Sigmoid colon (tissue), 4 donors: ENCODE results near the gene VANGL1.

ENCODE experiments used
- EP300 ChIP-seq, 4 donors: sonication (generic); formaldehyde crosslinking; IDR thresholded peaks; one replicate each; pipeline ENCODE4 v1.6.1; 2017; ENCODE audit warnings: antibody characterized with exemption in 4 of 4
- POLR2A ChIP-seq, 2 donors: fragments of 450-650 bp; IDR thresholded peaks; one replicate each; pipeline ENCODE4 v1.6.1; 2016; ENCODE audit warnings: antibody characterized with exemption in 2 of 2, mild to moderate bottlenecking in 2 of 2, moderate library complexity in 2 of 2
- POLR2AphosphoS5 ChIP-seq, 4 donors: sonication (generic); formaldehyde crosslinking; IDR thresholded peaks; one replicate each; pipeline ENCODE4 v1.6.1; 2017; ENCODE audit warnings: antibody characterized with exemption in 4 of 4
- TF ChIP-seq, protein P1 (sequence below), 4 experiments: fragments of 450-650 bp in 3 of 4; fragments of 200-600 bp in 1 of 4; IDR thresholded peaks; one replicate each; pipeline ENCODE4 v1.5.1; 2016 to 2019; ENCODE audit warnings: antibody characterized with exemption in 4 of 4, mild to moderate bottlenecking in 3 of 4, moderate library complexity in 2 of 4

GRCh38 chr1:115632251-115633026 lies 9.3 kb upstream of the VANGL1 start:
- TF ChIP-seq, protein P1, sequence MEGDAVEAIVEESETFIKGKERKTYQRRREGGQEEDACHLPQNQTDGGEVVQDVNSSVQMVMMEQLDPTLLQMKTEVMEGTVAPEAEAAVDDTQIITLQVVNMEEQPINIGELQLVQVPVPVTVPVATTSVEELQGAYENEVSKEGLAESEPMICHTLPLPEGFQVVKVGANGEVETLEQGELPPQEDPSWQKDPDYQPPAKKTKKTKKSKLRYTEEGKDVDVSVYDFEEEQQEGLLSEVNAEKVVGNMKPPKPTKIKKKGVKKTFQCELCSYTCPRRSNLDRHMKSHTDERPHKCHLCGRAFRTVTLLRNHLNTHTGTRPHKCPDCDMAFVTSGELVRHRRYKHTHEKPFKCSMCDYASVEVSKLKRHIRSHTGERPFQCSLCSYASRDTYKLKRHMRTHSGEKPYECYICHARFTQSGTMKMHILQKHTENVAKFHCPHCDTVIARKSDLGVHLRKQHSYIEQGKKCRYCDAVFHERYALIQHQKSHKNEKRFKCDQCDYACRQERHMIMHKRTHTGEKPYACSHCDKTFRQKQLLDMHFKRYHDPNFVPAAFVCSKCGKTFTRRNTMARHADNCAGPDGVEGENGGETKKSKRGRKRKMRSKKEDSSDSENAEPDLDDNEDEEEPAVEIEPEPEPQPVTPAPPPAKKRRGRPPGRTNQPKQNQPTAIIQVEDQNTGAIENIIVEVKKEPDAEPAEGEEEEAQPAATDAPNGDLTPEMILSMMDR (IDR thresholded peaks at IDR 0.05) = no peak
- TF ChIP-seq POLR2A (IDR thresholded peaks at IDR 0.05) = no peak
- no peak for TF ChIP-seq POLR2AphosphoS5 (IDR thresholded peaks at IDR 0.05)
- no peak for TF ChIP-seq EP300 (IDR thresholded peaks at IDR 0.05)
